NCI-H1105 (cell line): ENCODE measurements around the gene PCDHGA1.

Experiments used
- DNase-seq: peaks from one replicate; lab custom pipeline; 2025; lab: John Stamatoyannopoulos, UW

The PCDHGA1 gene

DNA sequence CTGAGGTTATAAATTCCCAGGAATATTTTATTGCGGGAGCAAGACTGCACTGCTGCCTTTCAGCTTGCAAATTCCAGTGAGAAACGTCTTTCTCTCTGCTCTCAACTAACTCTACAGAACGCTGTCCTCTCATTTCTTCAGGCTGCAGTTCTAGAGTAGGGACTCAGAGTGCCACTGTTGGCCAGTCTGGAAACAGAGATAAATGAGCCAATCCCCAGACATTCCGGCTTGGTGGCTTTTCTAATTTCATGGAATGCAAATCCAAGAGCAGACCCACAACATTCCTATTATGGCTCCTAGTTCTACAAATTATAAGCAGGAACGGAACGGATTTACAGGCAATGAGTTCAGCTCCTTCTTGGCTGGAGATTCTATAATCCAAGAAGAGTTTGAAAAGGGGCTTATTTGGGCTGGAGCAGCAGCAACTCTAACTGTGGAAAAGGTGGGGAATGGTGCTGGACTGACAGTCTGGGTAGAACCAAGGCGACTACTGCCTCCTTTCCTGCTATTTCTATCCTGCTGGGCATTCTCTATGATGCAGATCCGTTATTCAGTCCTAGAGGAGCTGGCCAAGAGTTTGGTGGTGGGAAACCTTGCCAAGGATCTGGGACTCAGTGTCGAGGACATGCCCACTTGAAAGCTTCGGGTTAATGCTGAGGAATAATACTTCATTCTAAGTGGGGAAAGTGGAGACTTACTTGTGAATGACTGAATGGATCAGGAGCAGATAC is 109.3 kb downstream of the PCDHGA1 start:
- no peak for DNase-seq

DNA sequence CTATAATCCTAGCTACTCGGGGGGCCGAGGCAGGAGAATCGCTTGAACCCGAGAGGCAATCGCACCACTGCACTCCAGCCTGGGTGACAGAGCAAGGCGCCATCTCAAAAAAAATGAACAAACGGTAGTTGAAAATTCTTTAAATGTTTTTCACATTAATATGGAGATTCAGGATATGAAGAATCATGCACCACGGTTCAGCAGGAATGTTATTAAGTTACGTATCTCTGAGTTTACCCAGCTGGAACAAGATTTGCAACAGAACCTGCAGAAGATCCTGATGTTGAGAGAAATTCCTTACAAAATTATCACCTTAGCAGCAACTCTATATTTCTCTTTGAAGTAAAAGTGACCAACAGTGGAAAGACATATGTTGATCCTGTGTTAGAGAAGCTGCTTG is 110.0 kb downstream of the PCDHGA1 start:
- no peak for DNase-seq

DNA sequence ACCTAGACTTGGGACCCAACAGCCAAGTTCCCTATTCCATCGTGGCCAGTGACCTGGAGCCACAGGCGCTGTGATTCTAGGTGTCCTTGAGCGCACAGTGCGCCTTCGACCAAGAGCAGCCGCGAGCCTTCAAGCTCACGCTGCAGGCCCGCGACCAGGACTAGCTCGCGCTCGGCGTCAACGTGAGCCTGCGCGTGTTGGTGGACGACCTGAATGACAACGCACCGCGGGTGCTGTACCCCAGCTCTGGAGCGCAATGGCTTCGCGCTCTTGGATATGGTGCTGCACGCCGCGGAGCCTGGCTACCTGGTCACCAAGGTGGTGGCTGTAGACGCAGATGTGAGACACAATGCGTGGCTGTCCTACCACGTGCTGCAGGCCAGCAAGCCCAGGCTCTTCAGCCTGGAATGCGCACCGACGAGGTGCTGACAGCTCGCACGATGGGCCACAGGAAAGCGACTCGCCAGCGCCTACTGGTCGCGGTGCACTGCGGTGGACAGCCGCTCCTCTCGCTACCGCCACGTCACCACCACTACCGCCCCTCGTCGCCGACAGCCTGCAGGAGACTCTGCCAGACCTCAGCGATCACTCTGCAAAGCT is 111.4 kb downstream of the PCDHGA1 start:
- DNase-seq = no peak

DNA sequence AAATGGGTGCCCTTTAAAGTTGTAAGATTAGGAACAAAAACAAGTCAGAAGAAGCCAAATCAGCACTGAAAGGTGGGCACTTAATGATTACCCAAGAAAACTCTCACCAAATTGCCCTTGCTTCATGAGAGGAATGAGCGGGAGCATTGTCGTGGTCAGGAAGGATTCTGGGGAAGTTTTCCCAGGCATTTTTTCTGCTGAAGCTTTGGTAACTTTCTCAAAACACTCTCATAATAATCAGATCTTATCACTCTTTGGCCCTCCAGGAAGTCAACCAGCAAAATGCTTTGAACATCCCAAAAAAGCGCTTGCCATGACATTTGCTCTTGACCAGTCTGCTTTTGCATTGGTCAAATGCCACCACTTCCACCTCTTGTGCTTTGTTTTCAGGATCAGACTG is 135.0 kb downstream of the PCDHGA1 start:
- no peak for DNase-seq

DNA sequence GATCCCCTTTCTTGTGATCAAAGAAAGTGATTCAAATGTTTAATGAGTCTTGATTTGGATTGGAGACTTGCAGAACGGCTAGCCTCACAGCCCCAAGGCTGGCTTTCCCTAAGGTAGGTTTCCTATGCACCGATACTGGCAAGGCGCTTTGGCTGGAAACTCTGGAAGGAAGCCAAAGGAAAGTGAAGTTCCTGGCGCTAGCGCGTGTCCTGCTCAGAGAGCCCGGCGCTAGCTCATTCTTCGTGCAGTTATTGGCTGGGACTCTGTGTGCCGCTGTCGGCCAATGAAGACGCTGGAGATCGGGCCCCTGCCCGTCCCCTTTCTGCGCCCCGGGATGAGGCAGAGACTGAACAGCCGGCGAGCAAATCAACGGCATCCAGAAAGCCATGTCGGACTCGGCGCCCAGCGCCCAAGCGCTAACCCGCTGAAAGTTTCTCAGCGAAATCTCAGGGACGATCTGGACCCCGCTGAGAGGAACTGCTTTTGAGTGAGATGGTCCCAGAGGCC is 145.4 kb downstream of the PCDHGA1 start, which contains the start of gene PCDHGC3:
PCDHGC3 (plus strand) TSS at position 342 of the 507 bp plus-strand sequence; CDS start at position 493, 151 bp downstream.
- DNase-seq = peak; percentile 77

DNA sequence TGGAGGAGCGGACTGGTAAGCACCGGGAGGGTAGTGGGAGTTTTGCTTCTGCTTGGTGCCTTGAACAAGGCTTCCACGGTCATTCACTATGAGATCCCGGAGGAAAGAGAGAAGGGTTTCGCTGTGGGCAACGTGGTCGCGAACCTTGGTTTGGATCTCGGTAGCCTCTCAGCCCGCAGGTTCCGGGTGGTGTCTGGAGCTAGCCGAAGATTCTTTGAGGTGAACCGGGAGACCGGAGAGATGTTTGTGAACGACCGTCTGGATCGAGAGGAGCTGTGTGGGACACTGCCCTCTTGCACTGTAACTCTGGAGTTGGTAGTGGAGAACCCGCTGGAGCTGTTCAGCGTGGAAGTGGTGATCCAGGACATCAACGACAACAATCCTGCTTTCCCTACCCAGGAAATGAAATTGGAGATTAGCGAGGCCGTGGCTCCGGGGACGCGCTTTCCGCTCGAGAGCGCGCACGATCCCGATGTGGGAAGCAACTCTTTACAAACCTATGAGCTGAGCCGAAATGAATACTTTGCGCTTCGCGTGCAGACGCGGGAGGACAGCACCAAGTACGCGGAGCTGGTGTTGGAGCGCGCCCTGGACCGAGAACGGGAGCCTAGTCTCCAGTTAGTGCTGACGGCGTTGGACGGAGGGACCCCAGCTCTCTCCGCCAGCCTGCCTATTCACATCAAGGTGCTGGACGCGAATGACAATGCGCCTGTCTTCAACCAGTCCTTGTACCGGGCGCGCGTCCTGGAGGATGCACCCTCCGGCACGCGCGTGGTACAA is 146.0 kb downstream of the PCDHGA1 start:
- peak; percentile 5 for DNase-seq

DNA sequence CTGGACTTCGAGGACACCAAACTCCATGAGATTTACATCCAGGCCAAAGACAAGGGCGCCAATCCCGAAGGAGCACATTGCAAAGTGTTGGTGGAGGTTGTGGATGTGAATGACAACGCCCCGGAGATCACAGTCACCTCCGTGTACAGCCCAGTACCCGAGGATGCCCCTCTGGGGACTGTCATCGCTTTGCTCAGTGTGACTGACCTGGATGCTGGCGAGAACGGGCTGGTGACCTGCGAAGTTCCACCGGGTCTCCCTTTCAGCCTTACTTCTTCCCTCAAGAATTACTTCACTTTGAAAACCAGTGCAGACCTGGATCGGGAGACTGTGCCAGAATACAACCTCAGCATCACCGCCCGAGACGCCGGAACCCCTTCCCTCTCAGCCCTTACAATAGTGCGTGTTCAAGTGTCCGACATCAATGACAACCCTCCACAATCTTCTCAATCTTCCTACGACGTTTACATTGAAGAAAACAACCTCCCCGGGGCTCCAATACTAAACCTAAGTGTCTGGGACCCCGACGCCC is 146.8 kb downstream of the PCDHGA1 start:
- DNase-seq = no peak

DNA sequence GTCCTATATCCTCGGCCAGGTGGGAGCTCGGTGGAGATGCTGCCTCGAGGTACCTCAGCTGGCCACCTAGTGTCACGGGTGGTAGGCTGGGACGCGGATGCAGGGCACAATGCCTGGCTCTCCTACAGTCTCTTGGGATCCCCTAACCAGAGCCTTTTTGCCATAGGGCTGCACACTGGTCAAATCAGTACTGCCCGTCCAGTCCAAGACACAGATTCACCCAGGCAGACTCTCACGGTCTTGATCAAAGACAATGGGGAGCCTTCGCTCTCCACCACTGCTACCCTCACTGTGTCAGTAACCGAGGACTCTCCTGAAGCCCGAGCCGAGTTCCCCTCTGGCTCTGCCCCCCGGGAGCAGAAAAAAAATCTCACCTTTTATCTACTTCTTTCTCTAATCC is 147.5 kb downstream of the PCDHGA1 start:
- DNase-seq = no peak

DNA sequence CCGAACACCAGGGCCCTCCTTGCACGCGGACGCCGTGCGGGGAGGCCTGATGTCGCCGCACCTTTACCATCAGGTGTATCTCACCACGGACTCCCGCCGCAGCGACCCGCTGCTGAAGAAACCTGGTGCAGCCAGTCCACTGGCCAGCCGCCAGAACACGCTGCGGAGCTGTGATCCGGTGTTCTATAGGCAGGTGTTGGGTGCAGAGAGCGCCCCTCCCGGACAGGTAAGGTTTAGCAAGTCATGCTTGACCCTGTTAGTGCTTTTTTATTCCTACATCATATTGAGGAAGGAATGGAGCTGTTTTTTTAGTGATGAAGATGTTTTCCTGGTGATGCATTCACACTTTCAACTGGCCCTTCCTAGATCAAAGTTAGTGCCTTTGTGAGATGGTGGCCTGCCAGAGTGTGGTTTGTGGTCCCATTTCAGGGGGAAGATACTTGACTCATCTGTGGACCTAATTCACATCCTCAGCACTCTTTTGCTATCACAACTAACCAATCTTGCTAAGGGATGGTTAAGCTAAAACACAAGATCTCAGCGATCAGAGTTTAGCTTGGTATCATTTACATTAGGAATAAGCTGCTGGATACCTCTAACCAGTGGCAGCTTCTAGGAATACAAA is 148.1 kb downstream of the PCDHGA1 start:
- DNase-seq = peak; percentile 38

DNA sequence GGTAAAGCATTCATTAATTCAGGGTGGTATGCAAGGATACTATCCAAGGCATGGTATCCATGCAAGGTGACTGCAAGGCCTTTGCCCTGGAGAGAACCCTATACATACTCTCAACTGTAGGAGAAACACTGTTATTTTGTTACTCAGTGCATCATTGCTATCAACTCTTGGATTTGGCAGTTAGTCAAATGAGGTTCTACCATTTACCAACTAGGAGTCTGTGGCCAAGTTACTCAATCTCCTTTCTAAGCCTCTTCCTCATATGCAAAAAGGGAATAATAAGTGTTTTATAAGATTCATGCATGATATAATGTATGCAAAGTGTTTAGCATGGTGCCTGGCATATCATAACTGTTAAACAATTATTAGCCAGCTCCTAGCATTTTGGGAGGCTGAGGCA is 149.5 kb downstream of the PCDHGA1 start:
- DNase-seq = no peak

DNA sequence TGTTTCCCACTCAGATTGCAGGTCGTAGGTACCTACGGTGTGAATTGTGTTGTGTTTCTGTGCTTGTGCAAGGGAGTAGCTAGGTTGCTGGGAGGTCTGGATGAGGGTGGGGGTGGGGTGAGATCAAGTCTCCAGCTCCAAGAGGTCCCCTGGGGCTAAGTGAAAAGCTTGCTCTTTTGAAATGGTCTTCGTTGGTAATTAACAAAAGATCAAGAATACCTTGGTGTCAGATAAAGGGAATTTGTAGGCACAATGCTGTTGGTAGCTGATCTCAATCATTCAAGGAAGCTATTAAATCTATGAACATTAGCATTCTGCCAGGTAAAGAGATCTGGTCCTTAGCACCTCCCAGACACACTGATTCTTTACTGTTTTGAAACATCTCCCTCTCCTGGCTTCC is 153.6 kb downstream of the PCDHGA1 start:
- DNase-seq = no peak

DNA sequence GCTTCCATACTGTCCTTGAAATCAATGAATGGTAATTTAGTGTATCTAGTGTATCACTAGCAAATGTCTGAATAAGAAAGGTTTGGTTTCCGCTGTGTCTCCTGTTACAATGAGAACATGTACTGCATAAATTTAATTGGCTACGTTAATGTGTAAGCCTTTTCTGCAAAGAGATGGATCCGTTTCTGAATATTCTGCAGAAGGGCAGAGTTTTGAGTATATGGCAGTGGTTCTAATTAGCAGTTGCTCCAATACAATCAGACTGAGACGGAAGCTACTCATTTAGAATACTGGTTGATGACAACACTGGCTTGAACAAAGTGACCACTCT is 154.0 kb downstream of the PCDHGA1 start:
- no peak for DNase-seq

DNA sequence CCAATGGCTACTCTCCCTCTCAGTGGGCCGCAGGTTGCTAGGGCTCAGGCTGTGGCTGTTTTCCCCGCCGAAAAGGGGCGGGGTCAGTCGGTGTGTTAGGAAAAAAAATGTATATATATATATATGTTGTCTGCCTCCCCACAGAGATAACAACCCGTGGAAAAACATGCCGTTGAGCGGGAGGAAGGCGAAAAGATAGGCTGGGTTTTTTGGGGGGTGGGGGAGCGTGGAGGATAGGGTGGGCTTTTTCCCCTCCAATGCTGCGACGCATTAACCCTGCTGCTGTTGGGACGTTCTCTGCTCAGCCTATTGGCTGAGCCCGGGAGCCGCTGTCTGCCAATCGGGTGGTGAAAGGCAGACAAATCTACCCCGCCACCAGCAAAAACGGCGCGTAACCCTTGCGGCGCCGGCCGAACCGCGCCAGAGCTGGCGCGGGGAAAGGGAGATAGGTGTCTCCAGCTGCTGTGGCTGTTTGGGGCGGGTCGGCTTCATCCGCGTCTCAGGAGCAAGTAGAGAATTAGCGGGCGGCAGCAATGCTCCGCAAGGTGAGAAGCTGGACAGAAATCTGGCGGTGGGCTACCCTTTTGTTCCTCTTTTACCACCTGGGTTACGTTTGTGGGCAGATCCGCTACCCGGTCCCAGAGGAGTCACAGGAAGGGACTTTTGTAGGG is 154.5 kb downstream of the PCDHGA1 start, which contains the start of gene PCDHGC4:
PCDHGC4 (plus strand) TSS at position 390 of the 671 bp plus-strand sequence; CDS start at position 534, 144 bp downstream.
- peak; percentile 17 for DNase-seq

DNA sequence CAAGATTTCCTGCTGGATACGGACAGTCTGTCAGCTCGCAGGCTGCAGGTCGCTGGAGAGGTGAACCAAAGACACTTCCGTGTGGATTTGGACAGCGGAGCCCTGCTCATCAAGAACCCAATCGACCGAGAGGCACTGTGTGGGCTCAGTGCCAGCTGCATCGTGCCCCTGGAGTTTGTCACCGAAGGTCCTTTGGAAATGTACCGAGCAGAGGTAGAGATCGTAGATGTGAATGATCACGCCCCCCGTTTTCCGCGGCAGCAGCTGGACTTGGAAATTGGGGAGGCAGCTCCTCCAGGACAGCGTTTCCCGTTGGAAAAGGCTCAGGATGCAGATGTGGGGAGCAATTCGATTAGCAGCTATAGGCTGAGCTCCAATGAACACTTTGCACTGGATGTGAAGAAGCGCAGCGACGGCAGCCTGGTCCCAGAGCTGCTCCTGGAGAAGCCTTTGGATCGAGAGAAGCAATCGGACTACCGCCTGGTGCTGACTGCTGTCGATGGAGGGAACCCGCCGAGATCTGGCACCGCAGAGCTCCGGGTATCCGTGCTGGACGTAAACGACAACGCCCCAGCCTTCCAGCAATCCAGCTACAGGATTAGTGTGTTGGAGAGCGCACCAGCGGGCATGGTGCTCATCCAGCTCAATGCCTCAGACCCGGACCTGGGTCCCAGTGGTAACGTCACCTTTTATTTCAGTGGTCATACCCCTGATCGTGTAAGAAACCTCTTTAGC is 155.2 kb downstream of the PCDHGA1 start:
- DNase-seq = no peak

DNA sequence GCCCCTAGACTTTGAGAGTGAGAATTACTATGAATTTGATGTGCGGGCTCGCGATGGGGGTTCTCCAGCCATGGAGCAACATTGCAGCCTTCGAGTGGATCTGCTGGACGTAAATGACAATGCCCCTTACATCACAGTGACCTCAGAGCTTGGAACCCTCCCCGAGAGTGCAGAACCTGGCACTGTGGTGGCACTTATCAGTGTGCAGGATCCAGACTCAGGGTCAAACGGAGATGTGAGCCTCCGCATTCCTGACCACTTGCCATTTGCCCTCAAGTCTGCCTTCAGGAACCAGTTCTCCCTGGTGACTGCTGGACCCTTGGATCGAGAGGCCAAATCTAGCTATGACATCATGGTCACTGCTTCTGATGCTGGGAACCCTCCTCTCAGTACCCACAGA is 155.8 kb downstream of the PCDHGA1 start:
- no peak for DNase-seq

DNA sequence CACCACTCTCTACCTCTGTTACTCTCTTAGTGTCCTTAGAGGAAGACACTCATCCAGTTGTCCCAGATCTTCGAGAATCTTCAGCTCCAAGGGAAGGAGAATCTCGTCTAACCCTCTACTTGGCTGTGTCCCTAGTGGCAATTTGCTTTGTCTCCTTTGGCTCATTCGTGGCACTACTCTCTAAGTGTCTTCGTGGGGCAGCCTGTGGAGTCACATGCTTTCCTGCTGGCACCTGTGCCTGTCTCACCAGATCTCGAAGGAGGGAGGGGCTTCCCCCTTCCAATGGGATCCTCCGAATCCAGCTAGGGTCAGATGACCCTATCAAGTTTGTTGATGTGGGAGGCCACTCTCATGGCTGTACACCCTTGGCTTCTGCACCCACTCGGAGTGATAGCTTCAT is 156.8 kb downstream of the PCDHGA1 start:
- DNase-seq = no peak

DNA sequence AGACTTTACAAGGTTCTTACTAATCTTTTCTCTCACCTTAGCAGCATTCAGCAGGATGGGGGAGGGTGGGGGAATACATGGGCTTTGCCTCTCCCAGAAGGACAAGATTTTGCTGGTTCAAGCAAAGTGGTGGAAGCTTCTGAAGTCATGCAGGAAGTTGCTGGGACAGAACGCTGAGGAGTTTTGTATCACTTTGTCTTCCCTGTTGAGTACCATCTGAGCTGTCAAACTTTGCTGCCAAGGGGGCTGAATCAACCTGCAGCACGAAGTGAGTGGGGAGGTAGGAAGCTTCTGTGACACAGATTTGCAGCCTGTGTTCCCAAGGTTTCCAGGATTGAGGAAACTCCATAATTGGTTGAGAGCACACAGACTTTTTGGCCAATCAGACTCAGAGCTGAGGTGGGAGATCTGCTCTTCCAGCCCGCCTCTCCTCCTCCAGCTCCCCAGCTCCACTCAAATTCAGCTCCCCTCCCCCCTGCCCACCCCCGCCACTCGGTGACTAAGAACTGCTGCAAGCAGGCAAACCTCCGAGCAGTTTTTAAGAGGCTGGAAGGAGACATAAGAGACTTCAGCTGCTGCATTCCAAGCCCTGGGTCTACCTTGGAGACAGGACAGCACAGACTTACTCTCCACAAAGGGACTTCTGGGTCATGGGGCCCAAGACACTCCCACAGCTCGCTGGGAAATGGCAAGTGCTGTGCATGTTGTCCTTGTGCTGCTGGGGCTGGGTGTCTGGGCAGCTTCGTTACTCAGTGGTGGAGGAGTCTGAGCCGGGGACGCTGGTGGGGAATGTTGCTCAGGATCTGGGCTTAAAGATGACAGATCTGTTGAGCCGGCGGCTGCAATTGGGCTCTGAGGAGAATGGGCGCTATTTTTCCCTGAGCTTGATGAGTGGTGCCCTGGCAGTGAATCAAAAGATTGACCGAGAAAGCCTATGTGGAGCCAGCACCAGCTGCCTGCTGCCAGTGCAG is 158.6 kb downstream of the PCDHGA1 start, which contains the start of gene PCDHGC5:
PCDHGC5 (plus strand) TSS at position 491 of the 971 bp plus-strand sequence; CDS start at position 651, 160 bp downstream.
- DNase-seq = no peak

DNA sequence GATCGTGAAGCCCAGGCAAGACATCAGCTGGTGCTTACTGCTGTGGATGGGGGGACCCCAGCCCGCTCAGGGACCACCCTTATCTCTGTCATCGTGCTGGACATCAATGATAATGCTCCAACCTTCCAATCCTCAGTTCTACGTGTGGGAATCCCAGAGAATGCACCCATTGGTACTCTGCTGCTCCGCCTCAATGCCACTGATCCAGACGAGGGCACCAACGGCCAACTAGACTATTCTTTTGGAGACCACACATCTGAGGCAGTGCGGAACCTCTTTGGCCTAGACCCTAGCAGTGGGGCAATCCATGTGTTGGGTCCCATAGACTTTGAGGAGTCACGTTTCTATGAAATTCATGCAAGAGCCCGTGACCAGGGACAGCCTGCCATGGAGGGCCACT is 159.5 kb downstream of the PCDHGA1 start:
- no peak for DNase-seq

DNA sequence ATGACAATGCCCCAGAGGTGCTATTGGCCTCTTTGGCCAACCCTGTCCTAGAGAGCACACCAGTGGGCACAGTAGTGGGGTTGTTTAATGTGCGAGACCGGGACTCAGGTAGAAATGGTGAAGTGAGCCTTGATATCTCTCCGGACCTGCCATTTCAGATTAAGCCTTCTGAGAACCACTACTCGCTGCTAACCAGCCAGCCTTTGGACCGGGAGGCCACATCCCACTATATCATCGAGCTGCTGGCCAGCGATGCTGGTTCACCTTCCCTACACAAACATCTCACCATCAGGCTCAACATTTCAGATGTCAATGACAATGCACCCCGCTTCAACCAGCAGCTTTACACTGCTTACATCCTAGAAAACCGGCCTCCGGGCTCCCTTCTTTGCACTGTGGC is 160.0 kb downstream of the PCDHGA1 start:
- no peak for DNase-seq
